NCI-H187 (cell line): ENCODE results near the gene SLC6A17.
A peak's percentile ranks its signal among the peaks of the same experiment; 100 is the strongest.

Source experiments
- DNase-seq, 2 experiments: peaks; one replicate each; lab custom pipeline; 2025; lab: John Stamatoyannopoulos, UW

The SLC6A17 gene

DNA sequence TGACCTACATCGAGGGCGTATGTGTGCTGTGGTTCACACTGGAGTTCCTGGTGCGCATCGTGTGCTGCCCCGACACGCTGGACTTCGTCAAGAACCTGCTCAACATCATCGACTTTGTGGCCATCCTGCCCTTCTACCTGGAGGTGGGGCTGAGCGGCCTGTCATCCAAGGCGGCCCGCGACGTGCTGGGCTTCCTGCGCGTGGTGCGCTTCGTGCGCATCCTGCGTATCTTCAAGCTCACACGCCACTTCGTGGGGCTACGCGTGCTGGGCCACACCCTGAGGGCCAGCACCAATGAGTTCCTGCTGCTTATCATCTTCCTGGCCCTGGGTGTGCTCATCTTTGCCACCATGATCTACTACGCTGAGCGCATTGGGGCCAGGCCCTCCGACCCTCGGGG, 72.8 kb downstream of the SLC6A17 start:
- DNase-seq = no peak

DNA sequence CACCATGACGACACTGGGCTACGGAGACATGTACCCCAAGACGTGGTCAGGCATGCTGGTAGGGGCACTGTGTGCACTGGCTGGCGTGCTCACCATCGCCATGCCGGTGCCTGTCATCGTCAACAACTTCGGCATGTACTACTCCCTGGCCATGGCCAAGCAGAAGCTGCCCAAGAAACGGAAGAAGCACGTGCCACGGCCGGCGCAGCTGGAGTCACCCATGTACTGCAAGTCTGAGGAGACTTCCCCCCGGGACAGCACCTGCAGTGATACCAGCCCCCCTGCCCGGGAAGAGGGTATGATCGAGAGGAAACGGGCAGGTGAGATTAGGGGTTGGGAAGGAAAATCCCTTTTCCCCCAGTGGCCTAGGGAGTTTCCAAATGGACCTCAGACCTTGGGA, 73.3 kb downstream of the SLC6A17 start:
- DNase-seq = no peak

GRCh38 chr1:110224240-110224995, 74.1 kb downstream of the SLC6A17 start:
- DNase-seq = no peak

DNA sequence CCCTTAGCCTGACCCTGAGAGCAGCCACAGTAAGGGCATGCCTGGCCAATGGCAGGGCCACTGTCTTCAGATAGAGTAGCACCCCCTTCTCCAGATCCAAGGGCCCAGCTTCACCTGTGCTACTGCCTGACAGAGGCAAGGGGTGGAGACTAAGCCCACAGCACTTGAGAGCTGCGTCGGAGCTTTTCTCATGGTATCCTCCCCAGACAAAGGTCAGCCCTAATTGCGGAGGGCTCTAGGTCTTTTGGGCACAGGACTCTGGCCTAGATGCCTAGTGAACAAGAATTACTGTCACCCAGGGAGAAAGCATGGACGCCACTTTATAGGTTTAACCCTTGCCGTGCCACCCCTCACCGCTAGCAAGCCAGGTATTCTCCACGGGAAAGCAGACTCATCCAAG, 74.9 kb downstream of the SLC6A17 start:
- no peak for DNase-seq

- no peak for DNase-seq
These were observed 75.6 kb downstream of the SLC6A17 start for GRCh38 chr1:110225756-110226404.

- no peak for DNase-seq
These were observed 77.5 kb downstream of the SLC6A17 start for GRCh38 chr1:110227774-110228173.

DNA sequence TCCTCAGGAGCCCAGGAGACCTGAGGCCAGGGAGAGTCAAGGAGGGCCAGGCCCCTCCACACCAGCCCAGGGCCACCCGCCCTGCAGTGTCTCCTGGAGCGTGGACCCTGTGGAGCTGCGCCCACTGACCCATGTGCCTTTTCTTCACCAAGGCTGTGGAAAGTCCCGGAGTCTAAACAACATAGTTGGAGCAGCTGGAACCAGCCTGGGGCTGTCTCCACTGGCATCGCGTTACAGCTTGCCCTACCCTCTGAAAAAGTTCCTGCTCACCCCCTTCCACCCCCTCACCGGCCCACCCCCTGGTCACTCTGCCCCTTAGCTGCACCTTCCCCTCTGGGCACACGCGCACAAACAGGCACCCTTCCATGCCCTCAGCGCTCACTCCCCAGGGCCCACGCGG, 78.1 kb downstream of the SLC6A17 start:
- DNase-seq = no peak

- DNase-seq = no peak
These were observed 78.6 kb downstream of the SLC6A17 start for GRCh38 chr1:110228869-110229268.

GRCh38 chr1:110229348-110230001, 79.2 kb downstream of the SLC6A17 start:
- DNase-seq = no peak

- no peak for DNase-seq
These were observed 80.3 kb downstream of the SLC6A17 start for GRCh38 chr1:110230381-110231199.

- DNase-seq = no peak
These were observed 83.6 kb downstream of the SLC6A17 start for GRCh38 chr1:110233861-110234260.

GRCh38 chr1:110234691-110235090, 84.4 kb downstream of the SLC6A17 start:
- no peak for DNase-seq

DNA sequence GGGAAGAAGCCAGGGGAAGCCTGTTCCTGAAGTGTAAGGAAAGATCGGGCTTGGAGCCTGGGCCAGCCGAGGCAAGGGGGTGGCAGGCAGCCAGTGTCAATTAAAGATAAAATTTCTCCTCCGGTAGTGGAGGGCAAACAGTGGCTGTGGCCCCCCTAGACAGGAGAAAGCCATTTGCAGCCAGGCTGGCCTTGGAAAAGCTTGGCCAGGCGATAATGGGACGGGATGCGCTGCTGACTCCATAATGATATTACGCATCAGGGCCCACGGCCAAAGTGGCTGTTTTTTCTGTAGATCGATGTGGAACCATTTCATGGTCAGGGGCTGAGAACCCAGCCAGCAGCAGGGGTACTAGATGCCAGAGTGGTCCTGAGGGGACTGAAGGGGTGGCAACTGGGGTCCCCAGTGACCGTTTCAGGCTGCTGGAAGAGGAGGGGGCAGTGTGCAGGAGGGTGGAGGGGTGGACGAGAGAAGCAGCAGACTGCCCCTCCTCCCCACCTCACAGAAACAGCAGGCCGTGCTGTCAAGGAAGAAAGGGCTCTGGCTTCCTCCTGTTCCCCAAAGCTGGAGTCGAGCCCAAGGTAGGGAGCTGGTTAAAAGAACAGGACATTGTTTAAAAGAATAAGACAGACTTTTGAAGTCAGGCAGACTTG, 85.0 kb downstream of the SLC6A17 start:
- DNase-seq = no peak

GRCh38 chr1:110235834-110236682, 85.8 kb downstream of the SLC6A17 start:
- DNase-seq = no peak

DNA sequence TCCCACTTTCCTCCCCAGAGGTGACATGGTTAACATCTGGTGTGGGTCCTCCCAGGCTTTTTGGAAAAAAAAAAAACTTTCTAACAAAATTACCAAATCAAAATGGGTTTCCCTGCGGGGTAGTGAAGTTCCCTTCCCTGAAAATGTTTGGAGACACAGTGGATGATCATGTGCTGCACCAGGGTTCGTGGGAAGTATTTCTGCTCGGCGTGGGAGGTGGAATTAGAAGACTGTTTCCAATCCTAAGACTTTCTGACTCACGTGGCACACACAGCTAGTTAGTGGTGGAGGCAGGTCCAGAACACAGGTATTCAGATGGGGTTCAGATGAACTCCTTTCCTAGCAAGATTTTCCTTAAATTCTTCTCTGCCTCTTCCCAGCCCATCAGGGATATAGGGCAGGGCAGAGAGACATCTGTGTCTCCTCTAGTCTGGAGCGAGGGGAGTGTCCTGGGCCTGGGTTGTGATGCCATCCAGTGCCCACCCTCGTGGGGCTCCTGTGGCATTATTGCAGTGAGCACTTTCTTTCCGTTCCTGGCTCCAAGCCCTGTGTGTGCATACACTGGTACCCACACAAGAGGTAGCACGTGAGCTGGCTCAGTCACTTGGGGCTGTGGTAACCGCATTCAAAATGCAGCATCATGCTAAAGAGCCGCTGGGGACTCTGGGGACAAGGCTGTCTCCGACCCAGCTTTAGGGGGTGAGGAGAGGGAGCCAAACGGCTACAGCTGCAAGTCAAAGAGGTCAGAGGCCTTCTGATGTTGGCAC, 87.3 kb downstream of the SLC6A17 start:
- no peak for DNase-seq

GRCh38 chr1:110239441-110240430, 89.4 kb downstream of the SLC6A17 start:
- DNase-seq = no peak

- peak in 1 of 2 experiments; percentile 21 for DNase-seq
These were observed 90.3 kb downstream of the SLC6A17 start for GRCh38 chr1:110240476-110241210.

DNA sequence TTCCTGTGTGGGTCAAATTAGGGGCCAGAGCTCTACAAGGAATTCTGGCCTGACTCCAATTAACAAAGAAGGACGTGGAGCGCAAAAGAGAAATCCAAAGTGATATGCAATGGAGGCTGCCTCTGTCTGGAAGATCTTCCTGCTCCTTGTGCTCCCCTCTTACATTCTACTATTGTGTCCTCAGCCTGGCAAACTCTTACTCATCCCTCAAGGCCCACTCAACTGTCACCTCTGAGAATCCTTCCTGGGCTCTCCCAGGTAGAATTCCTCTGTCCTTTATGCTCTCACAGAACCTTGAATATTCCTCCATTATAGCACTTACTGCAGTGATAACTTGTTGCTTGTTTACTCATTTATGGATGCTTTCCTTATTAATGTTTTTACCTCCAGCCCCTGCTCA, 91.2 kb downstream of the SLC6A17 start:
- DNase-seq = no peak
